HEK293T (cell line): ENCODE measurements around the gene BRD3.

Source experiments
- ARNT ChIP-seq: fragments of 450-650 bp; IDR thresholded peaks from 2 replicates; pipeline ENCODE4 v1.6.1; 2017; ENCODE audit warnings: mild to moderate bottlenecking
- BHLHE40 ChIP-seq: fragments of 450-650 bp; IDR thresholded peaks from 2 replicates; pipeline ENCODE4 v1.6.1; 2016; ENCODE audit warnings: mild to moderate bottlenecking, moderate library complexity, borderline replicate concordance
- FOXA1 ChIP-seq: fragments of 450-650 bp; IDR thresholded peaks from 2 replicates; pipeline ENCODE4 v1.6.1; 2016; ENCODE audit warnings: mild to moderate bottlenecking
- FOXK2 ChIP-seq: fragments of 450-650 bp; IDR thresholded peaks from 2 replicates; pipeline ENCODE4 v1.6.1; 2016; ENCODE audit warnings: mild to moderate bottlenecking
- FOXM1 ChIP-seq: fragments of 450-650 bp; IDR thresholded peaks from 2 replicates; pipeline ENCODE4 v1.6.1; 2017; ENCODE audit warnings: mild to moderate bottlenecking, borderline replicate concordance
- HDGF ChIP-seq: fragments of 450-650 bp; IDR thresholded peaks from 2 replicates; pipeline ENCODE4 v1.6.1; 2017; ENCODE audit warnings: antibody characterized with exemption, borderline replicate concordance
- NFRKB ChIP-seq: fragments of 450-650 bp; IDR thresholded peaks from 2 replicates; pipeline ENCODE4 v1.6.1; 2016; ENCODE audit warnings: mild to moderate bottlenecking, moderate library complexity
- SP1 ChIP-seq: fragments of 450-650 bp; IDR thresholded peaks from 2 replicates; pipeline ENCODE4 v1.6.1; 2017
- TF ChIP-seq, protein P1 (sequence below): fragments of 450-650 bp; IDR thresholded peaks from 2 replicates; pipeline ENCODE4 v1.6.1; 2016

DNA sequence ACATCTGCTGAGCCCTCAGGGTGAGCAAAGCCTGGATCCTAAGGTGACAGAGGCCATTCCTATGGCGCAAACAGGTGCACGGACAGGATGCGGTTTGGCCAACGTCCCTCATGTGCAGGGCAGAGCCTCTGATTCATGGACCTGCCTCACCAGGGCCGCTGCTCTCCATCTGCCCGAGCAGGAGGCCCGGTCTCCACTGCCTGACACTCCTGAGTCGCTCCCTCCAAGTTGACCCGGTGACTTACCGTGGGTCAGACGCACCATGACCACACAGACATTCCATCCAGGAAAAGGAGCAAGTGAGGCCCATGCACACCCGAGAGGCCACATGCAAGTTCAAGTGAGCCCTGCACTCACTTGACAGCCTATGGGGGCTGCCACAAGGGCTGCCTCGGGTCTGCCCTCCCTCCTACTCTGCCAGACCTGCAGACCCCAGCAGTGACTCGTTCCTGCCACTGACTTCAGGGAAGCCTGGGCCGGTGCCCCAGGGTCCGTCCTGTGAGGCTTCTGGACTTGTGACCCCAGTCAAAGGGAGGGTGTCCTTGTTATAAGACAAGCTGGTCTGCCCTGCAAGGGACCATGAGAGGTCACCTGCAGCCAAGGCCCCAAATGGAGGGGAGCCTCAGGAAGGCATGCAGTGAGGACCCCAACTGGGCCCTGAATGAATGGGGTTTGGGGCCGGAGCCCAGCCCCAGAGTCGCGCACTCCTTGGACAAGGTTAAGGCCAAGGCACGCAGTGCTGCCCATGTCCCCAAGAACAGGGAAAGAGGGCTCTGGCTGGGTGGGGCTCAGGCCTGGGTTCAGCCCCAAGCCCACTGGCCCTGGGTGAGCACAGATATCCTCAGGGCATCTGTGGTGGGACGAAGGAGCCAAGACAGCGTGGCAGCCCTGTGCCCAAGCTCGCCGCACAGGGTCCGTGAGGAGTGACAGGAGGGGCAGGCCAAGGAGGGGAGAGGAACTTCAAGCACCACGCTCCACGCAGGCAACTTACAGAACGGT is 32.5 kb downstream of the BRD3 start:
- no peak for TF ChIP-seq HDGF
- no peak for TF ChIP-seq NFRKB
- TF ChIP-seq SP1: no peak
- no peak for TF ChIP-seq FOXK2
- TF ChIP-seq FOXA1: no peak
- TF ChIP-seq FOXM1: no peak
- TF ChIP-seq ARNT: no peak
- TF ChIP-seq, protein P1, sequence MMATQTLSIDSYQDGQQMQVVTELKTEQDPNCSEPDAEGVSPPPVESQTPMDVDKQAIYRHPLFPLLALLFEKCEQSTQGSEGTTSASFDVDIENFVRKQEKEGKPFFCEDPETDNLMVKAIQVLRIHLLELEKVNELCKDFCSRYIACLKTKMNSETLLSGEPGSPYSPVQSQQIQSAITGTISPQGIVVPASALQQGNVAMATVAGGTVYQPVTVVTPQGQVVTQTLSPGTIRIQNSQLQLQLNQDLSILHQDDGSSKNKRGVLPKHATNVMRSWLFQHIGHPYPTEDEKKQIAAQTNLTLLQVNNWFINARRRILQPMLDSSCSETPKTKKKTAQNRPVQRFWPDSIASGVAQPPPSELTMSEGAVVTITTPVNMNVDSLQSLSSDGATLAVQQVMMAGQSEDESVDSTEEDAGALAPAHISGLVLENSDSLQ: no peak
- no peak for TF ChIP-seq BHLHE40
